GM19035 (cell line): Measurements from ENCODE around the gene DYRK1A.

ENCODE experiments used
- ATAC-seq: cut with Tn5 transposase; IDR thresholded peaks from one replicate; pipeline ENCODE4 v1.9.1; 2021; ENCODE audit not compliant: unreplicated experiment

DYRK1A gene

DNA sequence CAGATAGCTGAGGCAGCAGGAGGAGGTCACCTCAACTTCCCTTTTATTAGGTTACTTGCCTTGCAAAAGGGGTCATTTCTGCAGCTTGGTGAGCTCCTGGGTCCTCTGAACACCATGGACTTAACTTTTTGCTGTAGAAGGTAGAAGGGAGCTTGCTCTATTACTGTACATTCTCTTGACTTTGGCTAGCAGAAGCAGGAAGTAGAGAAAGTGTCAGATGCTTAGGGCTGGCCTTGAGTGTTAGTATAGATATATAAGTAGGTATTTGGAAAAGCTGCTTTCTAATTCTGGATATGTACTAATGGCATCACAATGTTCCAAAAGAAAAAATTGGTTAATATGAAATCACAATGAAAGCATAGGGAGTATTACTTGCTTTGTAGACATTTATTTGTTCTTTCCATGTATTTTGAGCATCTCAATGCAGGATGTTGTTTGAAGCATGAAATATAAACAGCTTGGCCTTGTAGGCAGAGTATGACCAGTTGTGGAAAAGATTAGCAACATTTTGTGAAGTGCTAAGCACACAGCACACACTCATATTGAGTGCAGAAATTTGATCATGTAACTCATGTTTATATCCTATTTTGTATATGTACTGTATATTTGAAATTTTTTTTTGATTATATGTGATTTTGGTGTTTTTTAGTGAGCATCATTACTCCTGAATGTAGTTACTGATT is 108.8 kb downstream of the DYRK1A start:
- ATAC-seq: no peak

DNA sequence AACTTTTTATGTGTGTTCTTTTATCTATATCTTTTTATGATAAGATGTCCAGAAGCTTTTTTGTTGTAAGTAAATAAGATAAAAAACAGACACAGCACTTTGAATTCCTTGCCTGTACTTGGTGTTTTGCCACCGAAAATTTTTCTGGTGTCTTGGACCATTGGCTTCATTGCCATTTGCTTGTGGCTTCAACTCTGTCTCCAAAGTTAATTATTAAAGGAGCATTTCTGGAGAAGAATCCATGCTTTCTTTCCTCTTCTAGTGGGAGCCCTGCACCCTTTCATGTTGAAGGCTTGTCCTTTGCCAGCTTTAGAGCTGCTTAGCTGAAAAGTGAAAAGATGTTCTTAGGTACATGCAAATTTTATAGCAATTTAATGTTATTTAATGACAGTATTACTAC is 112.2 kb downstream of the DYRK1A start:
- ATAC-seq: no peak

GRCh38 chr21:37483776-37484175 is 117.2 kb downstream of the DYRK1A start:
- ATAC-seq: no peak

DNA sequence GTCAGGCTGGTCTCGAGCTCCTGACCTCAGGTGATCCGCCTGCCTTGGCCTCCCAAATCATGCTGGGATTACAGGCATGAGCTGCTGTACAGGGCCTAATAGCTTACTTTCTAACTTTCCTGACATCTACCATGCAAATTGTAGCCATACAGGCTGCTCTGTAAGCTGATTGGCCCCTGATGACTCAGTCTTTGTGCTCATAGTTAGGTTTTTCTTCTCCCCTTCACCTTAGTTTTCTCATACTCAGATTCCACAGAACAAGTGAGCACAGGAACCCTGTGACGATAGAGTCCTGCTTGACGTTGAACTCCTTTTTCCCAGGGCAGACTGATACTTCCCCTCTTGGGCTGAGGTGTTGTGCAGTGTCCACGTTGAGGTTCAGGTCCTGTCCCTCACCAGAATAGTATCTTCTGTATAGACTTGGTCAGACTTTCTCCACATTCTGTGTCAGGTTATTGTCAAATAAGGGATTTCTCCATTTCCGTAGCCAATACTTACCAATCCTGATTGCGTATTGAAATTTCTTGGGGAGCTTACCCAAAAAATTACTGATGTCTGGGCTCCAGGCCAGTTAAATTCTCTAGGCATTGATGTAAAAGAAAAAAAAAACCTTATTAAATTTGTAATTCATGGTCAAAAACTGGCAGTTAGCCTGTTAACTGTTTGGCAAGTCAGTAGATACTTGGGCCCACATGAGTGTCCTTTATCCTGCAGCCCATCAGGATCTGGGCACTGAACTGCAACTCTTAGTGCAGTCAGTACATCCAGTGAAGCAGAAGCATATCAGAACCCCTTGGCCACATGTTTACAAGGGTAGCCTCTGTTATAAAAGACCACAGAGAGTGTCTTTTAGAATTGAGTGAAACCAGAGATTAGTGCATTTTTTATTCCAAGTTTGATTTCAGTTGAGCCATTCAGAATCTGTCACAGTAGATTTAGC is 118.2 kb downstream of the DYRK1A start:
- ATAC-seq: no peak

DNA sequence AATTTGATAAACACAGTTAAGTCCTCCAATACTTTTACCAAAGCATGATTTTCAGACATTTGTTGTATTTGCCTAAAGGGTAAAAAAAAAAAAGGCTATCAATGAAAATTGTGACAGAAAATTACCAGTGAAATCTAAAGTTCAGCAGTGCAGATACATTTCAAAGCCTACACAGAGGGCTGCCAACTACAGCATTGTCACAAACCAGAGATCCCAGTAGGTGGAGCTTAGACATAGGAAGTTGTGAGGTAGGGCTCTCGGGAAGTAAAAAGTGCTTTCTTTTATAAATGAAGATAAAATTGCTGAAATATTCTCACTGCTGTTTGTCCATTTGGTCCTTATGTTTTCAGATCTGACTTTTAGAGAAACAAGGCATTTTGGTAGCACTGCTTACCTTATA is 123.0 kb downstream of the DYRK1A start:
- no peak for ATAC-seq

GRCh38 chr21:37490084-37490483 is 123.5 kb downstream of the DYRK1A start:
- ATAC-seq: no peak

DNA sequence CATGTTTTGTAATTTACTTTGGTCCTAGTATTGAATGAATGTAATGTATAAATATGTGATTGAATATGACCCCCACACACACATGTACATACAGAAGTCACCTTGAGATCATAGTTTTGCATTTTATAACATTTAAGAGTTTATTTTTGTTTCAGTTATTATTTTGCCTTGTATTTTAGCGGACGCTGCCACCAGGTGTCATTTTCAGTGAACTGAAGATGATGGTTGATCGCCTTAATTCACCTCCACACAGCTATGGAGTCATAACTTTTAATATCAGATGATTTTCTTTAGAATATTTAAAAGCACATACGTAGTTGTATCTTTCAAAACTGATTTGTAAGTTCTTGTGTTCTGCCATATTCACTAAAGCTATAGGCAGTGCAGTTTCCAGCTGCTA is 130.4 kb downstream of the DYRK1A start:
- ATAC-seq: no peak

- no peak for ATAC-seq
Observed at GRCh38 chr21:37498664-37499063, 132.1 kb downstream of the DYRK1A start.

- ATAC-seq: no peak
Observed at GRCh38 chr21:37502947-37503346, 136.4 kb downstream of the DYRK1A start.

DNA sequence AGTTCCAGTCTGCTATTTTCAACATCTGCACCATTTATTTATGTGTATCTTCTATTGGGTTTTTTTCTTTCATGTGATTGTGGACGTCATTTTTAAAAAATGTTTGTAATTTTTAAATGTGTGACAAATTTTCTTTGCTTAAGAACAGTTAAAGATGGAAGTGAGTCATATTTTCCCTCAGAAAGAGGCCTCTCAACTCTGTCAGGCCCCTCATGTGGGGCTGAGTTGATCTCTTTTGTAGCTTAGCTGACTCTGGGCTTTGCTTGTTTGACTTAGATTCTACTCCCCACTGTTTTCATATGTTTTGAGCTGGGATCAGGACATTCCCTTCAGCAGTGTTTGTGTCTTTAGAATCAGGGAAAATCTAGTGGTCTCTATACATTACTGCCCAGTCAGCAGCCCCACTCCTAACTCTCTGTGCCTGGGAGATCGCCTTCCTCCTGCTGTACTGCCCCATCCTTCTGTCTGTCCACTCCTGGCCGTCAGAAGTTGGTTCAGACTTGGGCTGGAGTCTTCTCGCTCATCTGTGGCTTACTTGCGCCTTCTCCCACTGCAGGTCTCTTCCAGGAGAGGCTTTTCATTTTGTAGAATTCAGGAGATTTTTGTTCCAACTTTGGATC is 137.4 kb downstream of the DYRK1A start:
- no peak for ATAC-seq

GRCh38 chr21:37505963-37506362 is 139.4 kb downstream of the DYRK1A start:
- ATAC-seq: no peak

DNA sequence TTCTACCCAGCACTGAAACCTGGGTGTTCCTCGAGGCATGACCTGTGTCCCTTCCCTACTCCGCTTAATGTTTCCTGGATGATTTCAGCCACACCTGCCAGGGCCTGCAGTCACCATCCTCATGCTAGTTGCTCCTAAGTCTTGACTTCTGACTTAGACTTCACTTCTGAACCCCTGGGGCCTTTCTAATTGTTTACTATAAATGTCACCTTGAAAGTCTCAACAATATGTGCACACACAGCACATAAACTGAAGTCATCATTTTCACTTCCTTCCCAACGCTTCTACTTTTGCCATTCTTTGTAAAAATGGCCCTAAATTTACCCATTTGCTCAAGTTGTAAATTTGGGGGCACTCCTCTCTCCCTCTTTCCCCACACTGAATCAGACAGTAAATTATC is 141.1 kb downstream of the DYRK1A start:
- peak; percentile 47 for ATAC-seq

DNA sequence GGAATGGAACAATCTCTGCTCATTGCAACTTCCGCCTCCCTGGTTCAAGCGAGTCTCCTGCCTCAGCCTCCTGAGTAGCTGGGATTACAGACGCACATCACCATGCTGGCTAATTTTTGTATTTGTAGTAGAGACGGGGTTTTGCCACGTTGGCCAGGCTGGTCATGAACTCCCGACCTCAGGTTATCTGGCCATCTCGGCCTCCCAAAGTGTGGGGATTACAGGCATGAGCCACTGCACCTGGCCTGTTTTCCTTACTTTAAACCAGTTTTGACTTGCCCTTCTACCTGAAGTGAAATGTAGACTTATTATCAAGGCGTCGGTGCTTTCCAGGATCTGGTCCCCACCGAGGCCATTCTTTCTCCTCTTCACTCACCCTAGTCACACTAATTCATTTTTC is 141.8 kb downstream of the DYRK1A start:
- no peak for ATAC-seq

DNA sequence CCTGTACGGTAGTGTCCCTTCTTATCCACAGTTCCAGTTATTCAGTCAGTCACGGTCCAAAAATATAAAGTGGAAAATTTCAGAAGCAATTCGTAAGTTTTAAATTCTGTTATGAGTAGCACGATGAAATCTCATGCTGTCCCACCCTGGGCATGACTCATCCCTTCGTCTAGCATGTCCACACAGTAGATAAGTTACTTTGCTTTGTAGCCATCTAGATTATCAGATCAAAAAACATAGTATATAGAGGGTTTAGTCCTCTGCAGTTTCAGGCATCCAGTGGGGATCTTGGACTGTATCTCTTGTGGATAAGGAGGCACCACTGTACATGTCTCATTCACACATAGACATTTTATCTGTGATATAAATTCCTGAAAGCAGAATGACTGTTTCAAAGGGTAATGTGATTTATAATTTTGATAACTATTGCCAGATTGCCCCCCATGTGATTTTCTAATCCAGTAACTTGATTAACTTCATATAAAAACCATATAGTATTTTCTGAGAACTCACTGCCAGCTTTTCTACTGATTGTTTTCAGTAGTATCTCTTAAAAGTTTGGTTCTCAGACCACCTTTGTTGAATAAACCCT is 143.3 kb downstream of the DYRK1A start:
- ATAC-seq: no peak

GRCh38 chr21:37511848-37512247 is 145.3 kb downstream of the DYRK1A start:
- ATAC-seq: no peak

- ATAC-seq: no peak
Observed at GRCh38 chr21:37513383-37513782, 146.8 kb downstream of the DYRK1A start.

DNA sequence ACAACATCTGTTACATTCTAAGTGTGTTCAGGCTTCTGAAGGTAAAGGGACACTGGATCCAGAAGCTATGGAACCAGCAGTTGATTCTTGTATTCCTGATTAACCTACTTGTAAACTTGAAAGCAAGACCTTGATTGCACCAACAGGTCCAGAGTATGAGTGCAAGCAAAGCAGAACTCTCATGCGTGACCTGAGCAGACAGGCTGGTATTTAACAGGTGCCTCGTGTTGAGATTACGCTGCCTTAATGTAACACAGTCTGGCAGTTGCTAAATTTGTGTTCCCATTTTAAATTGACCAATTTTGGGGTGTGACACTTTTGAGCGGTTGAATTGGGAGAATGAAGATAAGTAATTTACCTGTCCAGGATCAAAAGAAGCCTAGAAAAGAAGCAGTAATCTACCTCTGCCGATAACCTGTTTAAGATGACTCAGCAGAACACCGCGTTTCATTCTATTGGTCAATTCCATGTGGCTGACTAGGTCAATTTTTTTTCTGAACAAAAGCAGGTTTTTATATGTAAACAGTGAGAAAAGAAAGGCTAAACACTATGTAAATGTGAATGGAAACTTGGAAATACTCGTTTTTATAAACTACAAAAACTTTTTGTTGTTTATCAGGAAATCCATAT is 147.6 kb downstream of the DYRK1A start:
- ATAC-seq: no peak

DNA sequence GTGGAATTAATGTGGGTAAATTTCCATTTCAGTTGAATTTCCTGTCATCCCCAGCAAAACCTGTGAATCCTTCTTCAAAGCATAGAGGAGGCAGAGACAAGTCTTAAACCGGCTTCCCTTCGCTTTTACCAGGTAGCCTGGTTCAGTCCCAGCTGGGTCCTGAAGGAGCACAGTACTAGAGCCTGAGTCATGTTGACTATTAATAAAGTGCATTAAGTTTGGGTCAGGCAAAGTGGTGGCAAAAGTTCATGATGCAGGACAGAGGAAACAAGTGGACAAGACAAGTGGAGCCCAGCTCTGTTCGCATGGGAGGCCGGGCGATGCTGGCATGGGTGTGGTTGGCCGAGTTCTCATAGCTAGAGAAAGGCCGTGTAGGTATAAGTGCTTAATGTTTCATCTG is 150.4 kb downstream of the DYRK1A start:
- ATAC-seq: no peak

GRCh38 chr21:37520801-37521200 is 154.2 kb downstream of the DYRK1A start:
- ATAC-seq: no peak

DNA sequence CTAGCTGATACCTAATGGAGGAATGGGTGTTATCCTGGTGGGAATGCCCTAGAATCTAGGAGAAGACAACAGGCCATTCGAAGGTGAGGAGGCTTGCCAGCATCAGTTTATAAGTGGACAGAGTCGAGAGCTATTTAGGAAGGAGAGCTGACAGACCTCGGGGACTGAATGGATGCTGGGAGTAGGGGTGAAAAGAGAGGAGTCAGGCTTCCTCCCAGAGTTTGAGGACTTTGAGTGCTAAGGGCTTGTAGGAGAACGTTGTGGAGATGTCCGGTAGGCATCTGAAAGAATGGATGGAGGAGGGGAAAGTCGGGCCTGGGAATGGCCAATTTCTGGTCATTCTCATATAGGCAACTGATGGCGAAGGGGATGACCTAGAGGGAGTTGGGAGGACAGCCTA is 155.1 kb downstream of the DYRK1A start:
- ATAC-seq: no peak
